ENCODE results near the gene BICRA. TPM values are rescaled to one million over a fixed set of nuclear protein-coding genes. Genes with fewer than 3 reads are reported as not detected.
"Not testable (repeated sequence)": the region's sequence is repeated elsewhere in the genome, so short reads cannot be mapped to it uniquely, and the experiment has no call there.

The BICRA gene
- total RNA-seq, 1 donor from 2014 or later: 55.5 TPM

DNA sequence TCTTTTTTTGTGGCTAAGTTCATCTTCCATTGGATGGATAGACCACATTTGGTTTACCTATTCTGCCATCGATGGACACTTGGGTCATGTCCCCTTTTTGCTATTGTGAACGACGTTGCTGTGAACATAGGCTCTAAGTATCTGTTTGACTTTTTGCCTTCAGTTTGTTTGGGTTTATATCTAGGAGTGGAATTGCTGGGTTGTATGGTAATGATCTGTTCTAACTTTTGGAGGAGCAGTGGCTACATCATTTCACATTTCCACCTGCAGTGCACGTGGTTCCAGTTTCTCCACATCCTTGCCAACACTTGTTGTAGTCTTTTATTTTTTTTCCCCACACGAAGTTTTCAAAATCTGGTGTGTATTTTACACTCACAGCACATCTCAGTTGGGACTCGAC, 21.7 kb downstream of the BICRA start:
- Mint-ChIP-seq H3K4me1 (ENCODE audit: low read depth, unreplicated experiment) (peaks cover 20% of the 10 kb centered on the region), H3K27me3 (ENCODE audit: unreplicated experiment) (no peaks in the 10 kb centered on the region), H3K36me3 (ENCODE audit: unreplicated experiment) (no peaks in the 10 kb centered on the region), H3K27ac (ENCODE audit: unreplicated experiment) (no peak overlapping the region), H3K4me3 (ENCODE audit: unreplicated experiment) (no peak overlapping the region), H3K9me3 (ENCODE audit: unreplicated experiment) (peaks cover 5% of the 10 kb centered on the region)
- DNase-seq: no peak
- TF ChIP-seq, protein P1, sequence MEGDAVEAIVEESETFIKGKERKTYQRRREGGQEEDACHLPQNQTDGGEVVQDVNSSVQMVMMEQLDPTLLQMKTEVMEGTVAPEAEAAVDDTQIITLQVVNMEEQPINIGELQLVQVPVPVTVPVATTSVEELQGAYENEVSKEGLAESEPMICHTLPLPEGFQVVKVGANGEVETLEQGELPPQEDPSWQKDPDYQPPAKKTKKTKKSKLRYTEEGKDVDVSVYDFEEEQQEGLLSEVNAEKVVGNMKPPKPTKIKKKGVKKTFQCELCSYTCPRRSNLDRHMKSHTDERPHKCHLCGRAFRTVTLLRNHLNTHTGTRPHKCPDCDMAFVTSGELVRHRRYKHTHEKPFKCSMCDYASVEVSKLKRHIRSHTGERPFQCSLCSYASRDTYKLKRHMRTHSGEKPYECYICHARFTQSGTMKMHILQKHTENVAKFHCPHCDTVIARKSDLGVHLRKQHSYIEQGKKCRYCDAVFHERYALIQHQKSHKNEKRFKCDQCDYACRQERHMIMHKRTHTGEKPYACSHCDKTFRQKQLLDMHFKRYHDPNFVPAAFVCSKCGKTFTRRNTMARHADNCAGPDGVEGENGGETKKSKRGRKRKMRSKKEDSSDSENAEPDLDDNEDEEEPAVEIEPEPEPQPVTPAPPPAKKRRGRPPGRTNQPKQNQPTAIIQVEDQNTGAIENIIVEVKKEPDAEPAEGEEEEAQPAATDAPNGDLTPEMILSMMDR (IDR thresholded peaks at IDR 0.05; ENCODE audit: partially characterized antibody, unreplicated experiment): no peak

DNA sequence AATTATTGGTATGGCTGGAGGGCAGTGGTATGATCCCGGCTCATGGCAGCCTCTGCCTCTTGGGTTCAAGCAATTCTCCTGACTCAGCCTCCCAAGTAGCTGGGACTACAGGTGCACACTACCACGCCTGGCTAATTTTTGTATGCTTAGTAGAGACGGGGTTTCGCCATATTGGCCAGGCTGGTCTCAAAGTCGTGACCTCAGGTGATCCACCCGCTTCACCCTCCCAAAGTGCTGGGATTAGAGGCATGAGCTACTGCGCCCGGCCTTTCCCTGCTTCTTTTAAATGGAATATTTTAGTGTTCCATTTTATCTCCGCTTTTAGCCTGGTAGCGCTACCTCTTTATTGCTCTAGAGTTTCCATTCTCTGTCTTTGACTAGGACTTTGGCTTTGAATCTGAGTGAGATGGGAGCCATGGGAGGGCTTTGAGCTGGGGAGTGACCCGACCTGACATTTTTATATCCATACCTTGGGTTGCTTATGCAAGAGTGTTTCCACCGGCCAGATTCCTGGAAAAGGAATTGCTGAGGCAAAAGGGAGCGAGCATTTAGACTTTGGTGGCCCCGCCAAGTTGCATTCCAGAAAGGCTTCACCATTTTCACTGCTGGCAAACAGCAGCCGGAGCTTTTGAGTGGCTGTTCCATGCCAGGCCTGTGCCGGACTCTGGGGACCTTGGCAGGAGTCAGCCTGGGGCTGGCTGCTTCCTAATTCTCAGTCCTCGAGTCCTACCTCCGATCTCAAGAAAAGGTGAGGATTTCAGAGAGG, 22.9 kb downstream of the BICRA start:
- DNase-seq: no peak
- Mint-ChIP-seq H3K36me3 (ENCODE audit: unreplicated experiment) (no peaks in the 10 kb centered on the region), H3K4me1 (ENCODE audit: low read depth, unreplicated experiment) (peaks cover 19% of the 10 kb centered on the region), H3K9me3 (ENCODE audit: unreplicated experiment) (peaks cover 8% of the 10 kb centered on the region), H3K27ac (ENCODE audit: unreplicated experiment) (no peak overlapping the region), H3K27me3 (ENCODE audit: unreplicated experiment) (no peaks in the 10 kb centered on the region), H3K4me3 (ENCODE audit: unreplicated experiment) (peak overlapping the region; percentile 36)
- TF ChIP-seq, protein P1 (IDR thresholded peaks at IDR 0.05; ENCODE audit: partially characterized antibody, unreplicated experiment): no peak

DNA sequence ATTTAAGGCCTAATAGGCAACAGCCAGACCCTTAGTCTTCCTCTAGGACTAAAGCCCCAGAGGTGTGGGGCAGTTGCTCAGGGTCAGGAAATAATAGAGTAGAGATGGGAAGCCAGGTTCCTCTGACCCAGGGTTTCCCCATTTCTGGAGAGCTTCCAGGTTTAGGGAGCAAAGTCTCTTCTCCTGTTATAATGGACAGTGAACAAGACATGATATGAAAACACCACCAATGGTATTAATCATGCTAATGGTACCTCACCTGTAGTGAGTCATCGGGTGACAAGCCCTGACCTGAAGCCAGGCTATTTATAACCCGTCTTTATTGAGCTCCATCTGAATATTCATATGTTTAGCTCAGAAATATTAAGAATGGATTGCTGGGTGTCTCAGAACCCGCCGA, 24.6 kb downstream of the BICRA start:
- H3K36me3 Mint-ChIP-seq (ENCODE audit: unreplicated experiment): no peaks in the 10 kb centered on the region
- DNase-seq: no peak
- no peak overlapping the region for H3K4me3 Mint-ChIP-seq (ENCODE audit: unreplicated experiment)
- no peaks in the 10 kb centered on the region for H3K27me3 Mint-ChIP-seq (ENCODE audit: unreplicated experiment)
- peaks cover 22% of the 10 kb centered on the region for H3K4me1 Mint-ChIP-seq (ENCODE audit: low read depth, unreplicated experiment)
- H3K27ac Mint-ChIP-seq (ENCODE audit: unreplicated experiment): no peak overlapping the region
- TF ChIP-seq, protein P1 (IDR thresholded peaks at IDR 0.05; ENCODE audit: partially characterized antibody, unreplicated experiment): no peak
- peaks cover 14% of the 10 kb centered on the region for H3K9me3 Mint-ChIP-seq (ENCODE audit: unreplicated experiment)

DNA sequence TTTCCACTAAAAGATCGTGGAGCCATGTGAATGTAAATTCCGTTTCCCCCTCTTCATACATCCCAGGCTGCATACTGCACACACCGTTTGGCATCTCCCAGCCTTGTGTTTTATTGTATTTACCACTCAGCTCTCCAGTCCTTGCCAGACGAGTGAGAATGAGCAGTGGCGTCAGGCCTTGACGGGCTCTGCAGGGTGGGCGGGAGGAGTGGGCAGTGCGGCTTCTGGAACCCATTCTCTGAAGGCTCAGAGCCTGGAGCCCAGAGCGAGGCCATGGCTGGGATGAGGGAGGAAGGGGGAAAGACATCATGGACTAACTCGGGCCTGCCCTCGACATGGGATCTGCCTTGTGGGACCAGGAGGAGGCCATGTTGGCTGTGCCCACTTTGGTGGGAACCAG, 25.1 kb downstream of the BICRA start:
- Mint-ChIP-seq H3K4me1 (ENCODE audit: low read depth, unreplicated experiment) (peaks cover 24% of the 10 kb centered on the region), H3K27me3 (ENCODE audit: unreplicated experiment) (peaks cover under 1% of the 10 kb centered on the region), H3K9me3 (ENCODE audit: unreplicated experiment) (peaks cover 15% of the 10 kb centered on the region), H3K36me3 (ENCODE audit: unreplicated experiment) (no peaks in the 10 kb centered on the region), H3K4me3 (ENCODE audit: unreplicated experiment) (no peak overlapping the region), H3K27ac (ENCODE audit: unreplicated experiment) (peak overlapping the region; percentile 68)
- TF ChIP-seq, protein P1 (IDR thresholded peaks at IDR 0.05; ENCODE audit: partially characterized antibody, unreplicated experiment): no peak
- no peak for DNase-seq

DNA sequence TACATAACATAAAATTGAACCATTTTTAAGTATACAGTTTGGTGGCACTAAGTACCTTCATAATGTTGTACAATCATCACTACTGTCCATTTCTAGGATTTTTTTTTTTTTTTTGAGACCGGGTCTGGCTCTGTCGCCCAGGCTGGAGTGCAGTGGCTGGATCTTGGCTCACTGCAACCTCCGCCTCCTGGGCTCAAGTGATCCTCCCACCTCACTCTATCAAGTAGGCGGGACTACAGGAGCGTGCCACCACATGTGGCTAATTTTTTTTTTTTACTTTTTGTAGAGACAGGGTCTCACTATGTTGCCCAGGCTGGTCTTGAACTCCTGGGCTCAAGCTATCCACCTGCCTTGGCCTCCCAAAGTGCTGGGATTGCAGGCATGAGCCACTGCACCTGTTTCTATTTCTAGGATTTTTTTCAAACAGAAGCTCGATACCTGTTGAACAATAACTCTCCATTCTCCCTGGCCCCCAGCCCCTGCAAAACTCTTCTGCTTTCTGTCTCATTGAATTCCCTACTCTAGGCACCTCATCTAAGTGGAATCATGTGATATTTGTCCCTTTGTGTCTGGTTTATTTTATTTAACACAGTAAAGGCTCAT, 26.3 kb downstream of the BICRA start:
- not testable (repeated sequence) for H3K4me3 Mint-ChIP-seq (ENCODE audit: unreplicated experiment); H3K36me3 Mint-ChIP-seq (ENCODE audit: unreplicated experiment); DNase-seq; H3K27me3 Mint-ChIP-seq (ENCODE audit: unreplicated experiment)
- Mint-ChIP-seq H3K4me1 (ENCODE audit: low read depth, unreplicated experiment) (peaks cover 28% of the 10 kb centered on the region), H3K27ac (ENCODE audit: unreplicated experiment) (peak overlapping the region; percentile 16), H3K9me3 (ENCODE audit: unreplicated experiment) (peaks cover 15% of the 10 kb centered on the region)
